ENCODE data around the gene MARCHF9.

GRCh38 chr12:57756406-57757341 is 1.8 kb downstream of the MARCHF9 start:
- TF ChIP-seq TCF12 (IDR thresholded peaks at IDR 0.05) = no peak
- TF ChIP-seq POLR2AphosphoS5 (IDR thresholded peaks at IDR 0.05; ENCODE audit: low read depth, low read length) = no peak
- TF ChIP-seq CHD2 (IDR thresholded peaks at IDR 0.05; ENCODE audit: low read length, partially characterized antibody) = no peak
- TF ChIP-seq GABPA (IDR thresholded peaks at IDR 0.05; ENCODE audit: low read depth) = no peak
- peak; percentile 56 for TF ChIP-seq CTCF (IDR thresholded peaks at IDR 0.05)
- 0 out of 2 replicates have a peak, but pooled peaks have one; percentile 3 for TF ChIP-seq RAD21 (IDR thresholded peaks at IDR 0.05; ENCODE audit: low read length)
- TF ChIP-seq YY1 (IDR thresholded peaks at IDR 0.05; ENCODE audit: low read depth) = no peak
- TF ChIP-seq MXI1 (IDR thresholded peaks at IDR 0.05; ENCODE audit: low read depth, low read length) = no peak
- TF ChIP-seq, protein P1, sequence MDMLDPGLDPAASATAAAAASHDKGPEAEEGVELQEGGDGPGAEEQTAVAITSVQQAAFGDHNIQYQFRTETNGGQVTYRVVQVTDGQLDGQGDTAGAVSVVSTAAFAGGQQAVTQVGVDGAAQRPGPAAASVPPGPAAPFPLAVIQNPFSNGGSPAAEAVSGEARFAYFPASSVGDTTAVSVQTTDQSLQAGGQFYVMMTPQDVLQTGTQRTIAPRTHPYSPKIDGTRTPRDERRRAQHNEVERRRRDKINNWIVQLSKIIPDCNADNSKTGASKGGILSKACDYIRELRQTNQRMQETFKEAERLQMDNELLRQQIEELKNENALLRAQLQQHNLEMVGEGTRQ (IDR thresholded peaks at IDR 0.05; ENCODE audit: borderline replicate concordance, low read depth, low read length) = no peak

Data from SK-N-SH (cell line).